Body of pancreas (tissue), 4 donors: ENCODE measurements around the gene TENM4.

Experiments
- POLR2A ChIP-seq, 3 donors: fragments of 450-650 bp; IDR thresholded peaks; one replicate each; pipeline ENCODE4 v1.6.1; 2016; ENCODE audit warnings: antibody characterized with exemption in 3 of 3, mild to moderate bottlenecking in 2 of 3
- TF ChIP-seq, protein P1 (sequence below), 7 experiments: fragments of 450-650 bp in 4 of 7; fragments of 200-600 bp in 3 of 7; sonication (generic) in 3 of 7; IDR thresholded peaks; one replicate each; pipeline ENCODE4 v1.5.1; 2016 to 2019; ENCODE audit warnings: antibody characterized with exemption in 7 of 7

DNA sequence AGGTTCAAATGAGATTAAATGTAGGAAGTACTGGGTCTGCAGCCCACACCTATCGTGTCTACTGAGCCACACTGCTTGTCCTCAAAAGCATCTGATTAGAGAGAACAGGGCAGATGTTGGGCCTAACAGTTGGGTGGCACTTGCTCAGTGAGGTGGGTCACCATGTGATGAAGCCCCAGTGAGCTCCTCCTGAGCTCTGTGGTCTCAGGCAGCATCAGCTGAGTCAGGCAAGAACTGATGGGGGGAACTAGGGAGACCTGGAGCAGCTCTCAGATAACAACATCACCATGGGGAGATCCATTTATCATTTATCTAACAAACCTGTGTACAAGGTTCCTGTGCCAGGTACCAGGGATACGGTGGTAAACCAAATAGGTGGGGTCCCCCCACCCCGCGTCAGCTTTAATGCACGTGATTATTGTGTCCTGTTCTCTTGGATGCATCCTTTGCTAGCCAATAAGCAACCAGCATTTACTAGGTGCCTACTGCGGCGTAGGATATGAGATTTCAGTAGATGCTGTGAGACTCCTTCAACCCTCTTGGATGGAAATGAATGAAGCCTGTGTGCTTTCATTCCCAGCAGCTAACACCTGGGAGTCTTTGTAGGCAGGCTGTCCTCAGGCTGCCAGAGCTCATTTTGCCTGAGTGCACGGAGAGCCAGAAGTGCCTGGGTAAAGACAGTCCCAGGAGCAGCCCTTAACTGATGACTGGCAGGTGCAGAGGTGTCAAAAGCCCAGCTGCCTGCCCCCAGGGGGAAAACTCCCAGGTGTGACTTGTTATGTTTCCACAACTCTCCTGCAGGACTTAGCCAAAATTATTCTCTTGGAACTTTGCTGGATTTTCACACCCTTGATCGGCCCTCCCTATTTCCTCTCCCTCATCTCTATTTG lies 792.6 kb downstream of the TENM4 start:
- TF ChIP-seq, protein P1, sequence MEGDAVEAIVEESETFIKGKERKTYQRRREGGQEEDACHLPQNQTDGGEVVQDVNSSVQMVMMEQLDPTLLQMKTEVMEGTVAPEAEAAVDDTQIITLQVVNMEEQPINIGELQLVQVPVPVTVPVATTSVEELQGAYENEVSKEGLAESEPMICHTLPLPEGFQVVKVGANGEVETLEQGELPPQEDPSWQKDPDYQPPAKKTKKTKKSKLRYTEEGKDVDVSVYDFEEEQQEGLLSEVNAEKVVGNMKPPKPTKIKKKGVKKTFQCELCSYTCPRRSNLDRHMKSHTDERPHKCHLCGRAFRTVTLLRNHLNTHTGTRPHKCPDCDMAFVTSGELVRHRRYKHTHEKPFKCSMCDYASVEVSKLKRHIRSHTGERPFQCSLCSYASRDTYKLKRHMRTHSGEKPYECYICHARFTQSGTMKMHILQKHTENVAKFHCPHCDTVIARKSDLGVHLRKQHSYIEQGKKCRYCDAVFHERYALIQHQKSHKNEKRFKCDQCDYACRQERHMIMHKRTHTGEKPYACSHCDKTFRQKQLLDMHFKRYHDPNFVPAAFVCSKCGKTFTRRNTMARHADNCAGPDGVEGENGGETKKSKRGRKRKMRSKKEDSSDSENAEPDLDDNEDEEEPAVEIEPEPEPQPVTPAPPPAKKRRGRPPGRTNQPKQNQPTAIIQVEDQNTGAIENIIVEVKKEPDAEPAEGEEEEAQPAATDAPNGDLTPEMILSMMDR (IDR thresholded peaks at IDR 0.05) = no peak
- no peak for TF ChIP-seq POLR2A (IDR thresholded peaks at IDR 0.05)
